Activated CD4-positive, alpha-beta memory T cell treated with anti-CD3 and anti-CD28 coated beads for 36 hours (primary cell): ENCODE results near the gene PTPN20. TPM values are rescaled to one million over a fixed set of nuclear protein-coding genes. Genes with fewer than 3 reads are reported as not detected.
"Not testable (repeated sequence)": the region's sequence is repeated elsewhere in the genome, so short reads cannot be mapped to it uniquely, and the experiment has no call there.

Experiments used
- CTCF ChIA-PET: fragments of 350-600 bp; sonication (Branson Sonifier 250); formaldehyde crosslinking; loops from one replicate; lab custom pipeline; 2021; ENCODE audit warnings: antibody characterized with exemption, inconsistent platforms; lab: Charles Lee
- POLR2A ChIA-PET: fragments of 350-600 bp; sonication (Branson Sonifier 250); formaldehyde crosslinking; loops from one replicate; lab custom pipeline; 2021; ENCODE audit warnings: antibody characterized with exemption; lab: Charles Lee
- DNase-seq: peaks from one replicate; pipeline ENCODE4 v3.0.0-alpha.2; 2020
- H3K27ac Mint-ChIP-seq: one replicate; pipeline ENCODE4 v1.8.0; 2021; ENCODE audit warnings: mixed read lengths
- H3K27me3 Mint-ChIP-seq: one replicate; pipeline ENCODE4 v1.8.0; 2021; ENCODE audit warnings: mixed read lengths
- H3K36me3 Mint-ChIP-seq: one replicate; pipeline ENCODE4 v1.8.0; 2021; ENCODE audit warnings: mixed read lengths
- H3K4me1 Mint-ChIP-seq: one replicate; pipeline ENCODE4 v1.8.0; 2021; ENCODE audit warnings: low read depth, mixed read lengths
- H3K4me3 Mint-ChIP-seq: one replicate; pipeline ENCODE4 v1.8.0; 2021; ENCODE audit warnings: mild to moderate bottlenecking, mixed read lengths
- H3K9me3 Mint-ChIP-seq: one replicate; pipeline ENCODE4 v1.8.0; 2021; ENCODE audit warnings: mixed read lengths
- intact Hi-C: fragments of 100-400 bp; cut with micrococcal nuclease; formaldehyde crosslinking; loops from one replicate; pipeline ENCODE4 v1.15.1; 2023
- total RNA-seq, 2 experiments: library from RNA; stranded (reverse); gene quantifications; one replicate each; pipeline ENCODE4 v1.2.3, GENCODE V29; 2021

PTPN20 gene
- total RNA-seq, 2 experiments from 2014 or later, result 1.4 to 1.5 TPM

DNA sequence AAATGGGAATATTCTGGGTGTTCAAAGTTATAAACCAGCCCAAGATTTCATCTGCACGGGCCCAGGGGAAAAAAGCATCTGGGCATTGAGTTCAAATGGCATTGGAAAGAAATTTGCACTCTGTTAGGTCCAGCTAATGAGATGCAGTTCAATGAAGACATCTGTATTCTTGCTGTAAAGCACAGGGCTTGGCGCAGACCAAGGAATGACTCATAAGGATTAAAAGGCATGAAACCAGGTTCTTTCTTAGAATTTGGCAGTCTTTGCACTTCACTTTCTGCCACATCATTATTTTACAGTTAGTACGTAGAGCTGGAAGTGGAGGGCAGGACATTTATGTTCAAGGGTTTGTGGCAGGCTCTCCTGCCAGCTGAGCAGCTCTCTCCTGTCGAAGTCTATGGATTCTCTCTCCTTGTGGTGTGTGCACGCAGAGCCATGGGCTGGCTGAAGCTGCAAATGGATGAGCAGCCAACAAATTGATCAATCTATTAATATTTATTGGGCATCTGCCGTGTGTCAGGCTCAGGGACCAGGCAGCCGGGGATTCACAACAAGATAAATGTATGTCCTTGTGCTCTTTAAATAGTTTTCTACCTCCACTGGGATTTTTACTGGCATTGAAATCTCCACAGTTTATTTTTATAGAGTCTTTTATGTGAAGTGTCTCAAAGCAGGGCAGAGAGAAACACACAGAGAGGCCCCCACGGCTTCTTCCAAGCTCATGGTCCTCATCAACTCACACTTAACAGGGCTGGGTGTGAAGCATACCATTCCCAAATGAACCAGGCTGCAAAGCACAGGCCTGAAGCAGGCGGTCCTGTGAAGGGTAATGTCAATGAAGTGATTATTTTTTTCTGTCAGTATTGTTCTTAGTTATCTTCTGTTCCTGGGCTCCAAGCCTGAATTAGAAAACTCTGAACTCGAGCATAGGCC, 3.8 kb upstream of the PTPN20 start:
- H3K4me3 Mint-ChIP-seq, POLR2A ChIA-PET, H3K36me3 Mint-ChIP-seq, intact Hi-C loops, H3K4me1 Mint-ChIP-seq, DNase-seq, H3K9me3 Mint-ChIP-seq, H3K27me3 Mint-ChIP-seq, H3K27ac Mint-ChIP-seq, CTCF ChIA-PET: not testable (repeated sequence)

DNA sequence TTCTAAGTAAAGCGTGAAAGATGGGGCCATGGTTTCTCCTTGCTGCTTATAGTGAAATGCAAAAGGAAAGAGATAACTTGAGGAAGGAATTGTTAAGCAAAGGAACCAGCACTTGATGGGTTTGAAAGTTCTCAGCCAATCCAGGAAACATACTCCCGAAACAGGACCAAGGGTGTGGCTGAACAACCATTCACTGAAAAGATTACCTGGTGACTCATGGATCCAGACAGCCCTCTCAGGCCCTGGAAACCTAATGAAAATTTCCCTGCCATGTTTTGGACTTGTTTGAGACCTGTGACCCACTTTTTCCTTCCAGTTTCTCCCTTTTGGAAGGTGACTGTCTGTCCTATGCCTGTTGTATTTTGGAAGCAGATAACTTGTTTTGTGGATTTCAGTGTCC, 11.3 kb downstream of the PTPN20 start:
- intact Hi-C loops, POLR2A ChIA-PET, H3K9me3 Mint-ChIP-seq, H3K27me3 Mint-ChIP-seq, H3K4me3 Mint-ChIP-seq, H3K27ac Mint-ChIP-seq, DNase-seq, H3K4me1 Mint-ChIP-seq, CTCF ChIA-PET, H3K36me3 Mint-ChIP-seq: not testable (repeated sequence)

DNA sequence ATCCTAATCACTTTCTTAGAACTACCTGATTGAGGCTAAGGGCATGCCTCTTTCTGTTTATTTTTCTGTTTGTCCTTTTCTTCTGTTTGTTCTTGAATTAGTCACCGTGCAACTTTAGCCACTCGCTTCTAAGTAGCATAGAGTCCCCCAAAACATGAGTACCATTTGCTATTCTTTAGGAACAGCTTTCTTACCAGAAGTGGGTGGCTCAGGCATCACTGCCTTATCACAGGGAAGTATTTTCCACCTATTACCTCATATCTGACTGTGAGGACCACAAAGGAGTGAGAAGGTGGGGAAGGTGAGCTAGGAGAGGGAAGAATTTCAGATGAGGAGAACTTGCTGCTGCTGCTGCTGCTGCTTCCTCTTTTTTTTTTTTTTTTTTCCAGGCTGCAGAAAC, 13.9 kb downstream of the PTPN20 start:
- POLR2A ChIA-PET, CTCF ChIA-PET, intact Hi-C loops, H3K36me3 Mint-ChIP-seq, H3K4me3 Mint-ChIP-seq, H3K4me1 Mint-ChIP-seq, H3K27ac Mint-ChIP-seq, DNase-seq, H3K27me3 Mint-ChIP-seq, H3K9me3 Mint-ChIP-seq: not testable (repeated sequence)

DNA sequence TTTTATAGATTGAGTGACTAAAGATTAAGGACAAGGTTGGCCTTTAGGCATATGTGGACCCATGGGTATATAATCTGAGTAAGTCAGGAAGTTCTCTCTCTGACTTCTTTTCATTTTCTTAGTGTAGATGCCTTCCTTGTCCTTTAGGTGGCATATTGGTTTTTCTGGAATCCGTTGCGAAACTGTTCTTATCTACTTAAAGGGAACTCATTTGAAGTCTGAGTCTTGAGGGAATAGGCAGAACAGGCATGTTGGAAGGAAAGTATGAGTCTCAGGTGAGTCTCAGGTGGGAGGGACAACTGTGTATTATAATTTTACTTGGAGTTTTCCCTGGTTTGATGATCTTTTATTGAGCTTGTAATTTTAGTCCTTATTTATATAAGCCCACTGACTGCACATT, 14.6 kb downstream of the PTPN20 start:
- H3K4me3 Mint-ChIP-seq, intact Hi-C loops, CTCF ChIA-PET, H3K9me3 Mint-ChIP-seq, POLR2A ChIA-PET, DNase-seq, H3K4me1 Mint-ChIP-seq, H3K27me3 Mint-ChIP-seq, H3K36me3 Mint-ChIP-seq, H3K27ac Mint-ChIP-seq: not testable (repeated sequence)

DNA sequence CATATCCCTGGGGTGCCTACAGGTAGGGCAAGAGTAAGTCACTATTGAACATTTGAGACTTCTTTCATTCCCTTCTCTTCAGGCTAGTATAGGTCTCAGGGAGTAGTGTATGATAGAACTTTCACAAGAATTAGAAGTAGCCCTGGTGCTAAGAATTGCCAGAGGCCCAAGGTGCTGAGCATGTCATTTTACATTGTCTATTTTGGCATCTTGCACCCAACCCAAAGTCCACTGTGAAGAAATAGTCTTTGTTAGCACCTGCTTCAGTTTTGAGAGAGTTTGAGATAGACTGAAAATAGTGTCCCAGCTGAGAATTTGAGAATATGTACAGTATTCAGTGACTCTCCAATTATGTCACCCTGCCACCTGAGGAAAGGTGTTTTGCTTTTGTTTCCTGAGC, 17.6 kb downstream of the PTPN20 start:
- CTCF ChIA-PET, intact Hi-C loops: not testable (repeated sequence)

DNA sequence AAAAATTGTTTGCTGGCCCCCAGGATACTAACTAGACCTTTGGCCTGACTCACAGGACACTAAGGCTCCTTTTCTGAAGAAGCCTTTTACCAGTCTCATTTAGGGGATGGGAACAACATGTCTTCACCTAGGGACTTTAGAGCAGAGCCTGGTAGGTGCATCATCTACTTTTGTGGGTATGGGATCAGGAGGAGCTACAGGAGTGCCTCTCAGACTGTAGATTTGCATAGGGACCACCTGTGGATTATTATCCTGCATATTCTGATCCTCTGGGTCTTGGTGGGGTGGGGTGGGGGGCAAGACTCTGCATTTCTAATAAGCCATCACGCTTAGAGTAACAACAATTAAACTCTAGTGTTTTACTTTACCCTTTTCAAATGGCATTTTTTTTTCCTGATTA, 21.2 kb downstream of the PTPN20 start:
- CTCF ChIA-PET, H3K27ac Mint-ChIP-seq, intact Hi-C loops, H3K36me3 Mint-ChIP-seq, H3K9me3 Mint-ChIP-seq, POLR2A ChIA-PET, H3K4me3 Mint-ChIP-seq, DNase-seq, H3K27me3 Mint-ChIP-seq, H3K4me1 Mint-ChIP-seq: not testable (repeated sequence)

More for the DNA sequence above, 17.6 kb downstream of the PTPN20 start:
- POLR2A ChIA-PET, H3K36me3 Mint-ChIP-seq, H3K4me3 Mint-ChIP-seq, H3K27me3 Mint-ChIP-seq, H3K9me3 Mint-ChIP-seq, H3K4me1 Mint-ChIP-seq, H3K27ac Mint-ChIP-seq, DNase-seq: not testable (repeated sequence)

DNA sequence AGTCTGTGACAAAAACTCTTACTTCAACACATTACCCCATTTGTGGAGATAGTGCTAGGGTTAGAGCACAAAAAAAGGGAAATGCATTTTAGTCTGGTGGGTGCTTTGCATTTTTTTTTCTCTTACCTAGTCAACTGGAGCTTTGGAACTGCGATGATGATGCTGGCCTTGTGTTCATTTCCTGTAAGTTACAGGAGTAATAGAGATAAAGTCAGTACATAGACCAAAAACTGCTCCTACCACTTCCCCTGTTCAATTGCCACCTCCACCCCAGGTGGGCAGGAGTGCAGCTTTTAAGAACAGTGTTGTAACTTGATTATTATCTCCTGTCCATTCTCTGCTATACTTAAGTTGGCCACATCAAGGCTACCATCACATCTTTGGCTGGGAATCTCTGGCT, 29.9 kb downstream of the PTPN20 start:
- H3K4me3 Mint-ChIP-seq, H3K27me3 Mint-ChIP-seq, DNase-seq, H3K27ac Mint-ChIP-seq, H3K36me3 Mint-ChIP-seq, H3K4me1 Mint-ChIP-seq, intact Hi-C loops, H3K9me3 Mint-ChIP-seq, CTCF ChIA-PET, POLR2A ChIA-PET: not testable (repeated sequence)

DNA sequence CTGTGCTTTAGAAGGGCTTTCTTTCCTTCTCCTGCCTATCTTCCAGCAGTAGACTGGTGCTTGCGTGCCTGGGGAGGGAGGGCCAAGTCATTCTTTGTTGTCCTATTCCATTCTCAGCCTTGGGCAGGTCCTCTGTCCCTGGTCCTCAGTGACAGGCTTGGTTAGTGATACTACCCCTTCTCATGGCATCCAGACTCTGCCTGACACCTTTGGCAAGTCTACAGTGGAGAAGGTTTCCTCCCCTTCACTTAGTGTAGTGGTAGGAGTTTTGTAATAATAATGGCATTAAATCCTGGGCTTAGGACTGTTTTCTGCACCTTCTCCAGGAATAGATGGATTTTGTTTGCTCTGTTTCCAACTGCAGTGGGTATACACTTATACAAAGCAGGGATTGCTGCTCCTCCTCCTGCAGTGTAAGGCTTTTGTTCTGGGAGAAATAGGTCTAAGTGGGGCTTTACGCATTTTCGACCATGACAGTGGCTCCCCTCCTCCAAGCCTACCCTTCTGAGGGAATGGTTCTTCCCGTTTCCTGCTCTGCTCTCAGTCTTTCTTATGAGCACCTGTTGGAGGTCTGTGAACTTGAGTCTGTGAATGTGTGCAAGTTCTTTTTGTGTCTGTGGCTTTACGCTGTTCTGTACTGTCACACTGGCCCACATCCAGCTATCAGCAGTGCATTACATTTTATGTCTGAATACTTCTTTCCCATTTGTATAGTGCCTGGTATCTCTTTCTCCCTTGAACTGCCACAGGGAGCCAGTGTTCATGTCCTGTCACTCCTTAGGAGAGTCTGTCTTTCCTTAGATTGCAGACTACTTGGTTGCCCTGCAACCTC, 37.7 kb downstream of the PTPN20 start:
- POLR2A ChIA-PET, intact Hi-C loops, CTCF ChIA-PET: not testable (repeated sequence)

DNA sequence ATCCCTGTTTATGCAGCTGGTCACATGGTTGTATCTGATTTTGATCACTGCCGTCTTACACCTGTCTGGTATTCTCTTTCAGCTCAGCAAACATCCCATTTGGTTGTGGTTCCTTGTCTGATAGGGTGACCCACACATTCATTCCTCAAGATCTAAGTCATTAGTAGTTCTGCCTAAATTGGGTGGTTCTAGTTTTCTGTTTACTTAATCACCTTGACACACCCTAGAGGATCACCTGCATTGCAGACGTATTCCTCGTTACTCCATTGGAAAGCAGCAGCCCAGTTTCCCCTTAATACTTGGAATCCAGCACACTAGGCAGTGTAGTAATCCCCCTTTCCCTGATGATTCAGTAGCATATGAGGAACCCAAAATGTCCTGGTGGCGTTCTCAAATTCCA, 41.3 kb downstream of the PTPN20 start:
- H3K9me3 Mint-ChIP-seq, H3K27ac Mint-ChIP-seq, H3K27me3 Mint-ChIP-seq, CTCF ChIA-PET, intact Hi-C loops, H3K4me1 Mint-ChIP-seq, POLR2A ChIA-PET, DNase-seq, H3K4me3 Mint-ChIP-seq, H3K36me3 Mint-ChIP-seq: not testable (repeated sequence)

More for the DNA sequence above, 37.7 kb downstream of the PTPN20 start:
- not testable (repeated sequence) for H3K4me3 Mint-ChIP-seq, H3K36me3 Mint-ChIP-seq, H3K9me3 Mint-ChIP-seq, H3K27ac Mint-ChIP-seq, H3K27me3 Mint-ChIP-seq, DNase-seq, H3K4me1 Mint-ChIP-seq

DNA sequence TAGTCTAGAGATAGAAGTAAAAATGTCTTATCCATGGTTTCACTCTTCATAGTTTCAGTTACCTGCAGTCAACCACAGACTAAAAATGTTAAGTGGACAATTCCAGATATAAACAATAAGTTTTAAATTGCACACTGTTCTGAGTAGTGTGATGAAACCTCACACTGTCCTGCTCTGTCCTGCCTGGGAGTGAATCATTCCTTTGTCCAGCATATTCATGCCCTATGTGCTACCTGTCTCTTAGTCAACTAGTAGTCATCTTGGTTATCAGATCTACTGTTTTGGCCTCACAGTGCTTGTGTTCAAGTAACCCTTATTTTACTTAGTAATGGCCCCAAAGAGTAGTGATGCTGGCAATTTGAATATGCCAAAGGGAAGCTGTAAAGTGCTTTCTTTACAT, 49.5 kb downstream of the PTPN20 start:
- H3K4me3 Mint-ChIP-seq, H3K36me3 Mint-ChIP-seq, H3K27ac Mint-ChIP-seq, DNase-seq, POLR2A ChIA-PET, H3K4me1 Mint-ChIP-seq, CTCF ChIA-PET, H3K27me3 Mint-ChIP-seq, H3K9me3 Mint-ChIP-seq, intact Hi-C loops: not testable (repeated sequence)

DNA sequence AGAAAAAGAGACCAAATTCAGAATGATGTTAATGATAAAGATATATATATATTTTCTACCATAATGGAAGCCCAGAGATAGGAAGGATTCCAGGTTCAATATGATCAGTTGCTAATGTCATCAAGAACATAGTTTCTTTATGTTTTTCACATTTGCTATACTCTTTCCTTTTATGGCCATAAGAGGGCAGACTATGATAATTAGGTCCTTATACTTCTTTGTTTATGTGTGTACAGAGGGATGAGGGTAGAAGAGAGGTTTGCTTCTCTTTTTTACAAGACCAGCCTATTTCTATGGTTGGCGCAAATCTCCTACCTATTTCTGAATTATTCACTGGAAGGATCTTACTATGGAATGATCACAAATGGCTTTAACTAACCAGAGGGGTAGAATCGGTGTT, 52.1 kb downstream of the PTPN20 start:
- H3K27ac Mint-ChIP-seq, intact Hi-C loops, H3K4me3 Mint-ChIP-seq, DNase-seq, POLR2A ChIA-PET, H3K4me1 Mint-ChIP-seq, H3K9me3 Mint-ChIP-seq, CTCF ChIA-PET, H3K27me3 Mint-ChIP-seq, H3K36me3 Mint-ChIP-seq: not testable (repeated sequence)

DNA sequence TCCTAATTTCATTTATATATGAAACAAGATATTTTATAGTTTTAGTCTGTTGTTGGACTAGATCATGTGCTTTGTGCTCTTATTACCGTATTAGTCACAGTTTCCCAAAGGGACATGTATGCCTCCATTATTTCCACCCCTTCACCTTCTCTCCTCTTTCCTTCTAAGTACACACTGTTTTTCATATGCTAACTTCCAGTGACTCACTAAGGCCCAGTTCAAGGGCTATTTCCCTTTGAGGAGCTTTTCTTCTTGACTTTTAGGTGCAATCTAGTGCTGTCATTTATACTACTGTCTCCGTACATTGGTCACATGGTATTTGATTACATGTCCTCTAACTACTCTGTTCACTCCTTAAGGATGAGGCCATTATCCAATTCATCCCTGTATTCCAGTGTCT, 55.8 kb downstream of the PTPN20 start:
- H3K27ac Mint-ChIP-seq, H3K36me3 Mint-ChIP-seq, H3K27me3 Mint-ChIP-seq, CTCF ChIA-PET, H3K4me1 Mint-ChIP-seq, intact Hi-C loops, H3K9me3 Mint-ChIP-seq, POLR2A ChIA-PET, DNase-seq, H3K4me3 Mint-ChIP-seq: not testable (repeated sequence)
